HepG2 (cell line): ENCODE results near the gene KLF15. TPM values are rescaled to one million over a fixed set of nuclear protein-coding genes. Genes with fewer than 3 reads are reported as not detected.

Experiments
- ATAC-seq: fragments of 200-7000 bp; cut with Tn5 transposase; 3 replicates; pipeline ENCODE4 v1.9.1; 2020; ENCODE audit warnings: mild to moderate bottlenecking, moderate library complexity
- BruUV-seq: library from RNA; stranded (reverse); fragments of 400-500 nt; replicated peaks from 2 replicates; lab custom pipeline; 2021; lab: Mats Ljungman, UMichigan
- CTCF ChIA-PET: fragments of 300-600 bp; formaldehyde crosslinking; extraction: SDS; loops from one replicate; lab custom pipeline; 2021; ENCODE audit warnings: low total read pairs, inconsistent platforms, low intra/inter-chr PET ratio; lab: Yijun Ruan, JAX
- POLR2A ChIA-PET: fragments of 350-600 bp; sonication (Branson Sonifier 250); formaldehyde crosslinking; loops from one replicate; lab custom pipeline; 2020; ENCODE audit warnings: antibody characterized with exemption, inconsistent platforms; lab: Yijun Ruan, JAX
- DNase-seq: peaks from one replicate; pipeline ENCODE4 v3.0.0-alpha.2; 2015; ENCODE audit warnings: low spot score
- FAIRE-seq: peaks from 3 replicates; lab custom pipeline; 2011; peaks lifted over from hg19 to GRCh38; lab: Jason Lieb, UNC
- H2AFZ ChIP-seq: one replicate; pipeline ENCODE4 v1.6.1; 2011; ENCODE audit warnings: low read length, inconsistent platforms
- H3K27ac ChIP-seq: fragments of 300-600 bp; 3 replicates; pipeline ENCODE4 v1.8.0; 2011; ENCODE audit warnings: mixed run types, mild to moderate bottlenecking, mixed read lengths, low read length, inconsistent platforms; ENCODE audit not compliant: insufficient read depth; ENCODE audit errors: extremely low read length
- H3K27me3 ChIP-seq, 2 experiments: fragments of 200-600 bp in 1 of 2; 2 replicates in 1 of 2; 3 replicates in 1 of 2; pipeline versions ENCODE4 v1.6.0 to v1.8.0; 2011; ENCODE audit warnings: low read length in 2 of 2, mild to moderate bottlenecking in 2 of 2, moderate library complexity in 2 of 2, inconsistent platforms in 1 of 2; ENCODE audit not compliant: insufficient read depth in 2 of 2, control insufficient read depth in 1 of 2
- H3K36me3 ChIP-seq, 2 experiments: fragments of 200-600 bp in 1 of 2; replicated peaks in 1 of 2; 2 replicates in 1 of 2; 3 replicates in 1 of 2; pipeline versions ENCODE4 v1.5.1 to v1.8.0; 2011; ENCODE audit warnings: low read length in 2 of 2, inconsistent platforms in 1 of 2; ENCODE audit not compliant: insufficient read depth in 2 of 2, control insufficient read depth in 1 of 2
- H3K4me1 ChIP-seq: 2 replicates; pipeline ENCODE4 v1.5.1; 2012; ENCODE audit warnings: low read length, inconsistent platforms; ENCODE audit not compliant: insufficient read depth
- H3K4me2 ChIP-seq: 2 replicates; pipeline ENCODE4 v1.6.0; 2011; ENCODE audit warnings: low read depth, low read length, inconsistent platforms
- H3K4me3 ChIP-seq, 3 experiments: fragments of 200-600 bp in 1 of 3; sonication (generic), shearing (Covaris generic) in 1 of 3; replicated peaks in 1 of 3; 2 replicates each; pipeline ENCODE4 v1.5.1; 2011 to 2016; ENCODE audit warnings: low read length in 3 of 3, inconsistent platforms in 2 of 3, low read depth in 2 of 3, mild to moderate bottlenecking in 2 of 3, control low read depth in 1 of 3, mixed read lengths in 1 of 3; ENCODE audit not compliant: insufficient read depth in 1 of 3
- H3K79me2 ChIP-seq: one replicate; pipeline ENCODE4 v1.6.1; 2011; ENCODE audit warnings: low read length, inconsistent platforms; ENCODE audit not compliant: insufficient read depth
- H3K9ac ChIP-seq: 2 replicates; pipeline ENCODE4 v1.6.0; 2011; ENCODE audit warnings: mild to moderate bottlenecking, low read depth, low read length, inconsistent platforms; ENCODE audit not compliant: insufficient read depth
- H3K9me3 ChIP-seq: 2 replicates; pipeline ENCODE4 v1.5.1; 2012; ENCODE audit warnings: mild to moderate bottlenecking, low read length
- H4K20me1 ChIP-seq: 2 replicates; pipeline ENCODE4 v1.6.0; 2011; ENCODE audit warnings: inconsistent platforms, mild to moderate bottlenecking, low read length, moderate library complexity; ENCODE audit not compliant: insufficient read depth
- AGO1 ChIP-seq: fragments of 200-400 bp; formaldehyde crosslinking; IDR thresholded peaks from 2 replicates; pipeline ENCODE4 v1.6.1; 2017; ENCODE audit warnings: mild to moderate bottlenecking, low read depth, low read length, moderate library complexity; ENCODE audit not compliant: poor library complexity, severe bottlenecking
- AGO2 ChIP-seq: fragments of 200-400 bp; formaldehyde crosslinking; optimal IDR thresholded peaks from 2 replicates; pipeline ENCODE3; 2017; ENCODE audit warnings: mild to moderate bottlenecking, low read depth, low read length, moderate library complexity
- DMAP1 ChIP-seq: IDR thresholded peaks from 2 replicates; pipeline ENCODE4 v1.6.1; 2016
- FOXK2 ChIP-seq: fragments of 450-650 bp; IDR thresholded peaks from 2 replicates; pipeline ENCODE4 v1.6.1; 2016
- HNF4A ChIP-seq: sonication (generic); formaldehyde crosslinking; IDR thresholded peaks from 2 replicates; pipeline ENCODE4 v1.4.0; 2020; ENCODE audit warnings: missing genetic modification reagents
- HNRNPK ChIP-seq: fragments of 200-400 bp; formaldehyde crosslinking; IDR thresholded peaks from 2 replicates; pipeline ENCODE4 v1.6.1; 2018; ENCODE audit warnings: low read length, low read depth, moderate library complexity, mild to moderate bottlenecking; ENCODE audit not compliant: poor library complexity, severe bottlenecking
- MAX ChIP-seq: IDR thresholded peaks from 2 replicates; pipeline ENCODE4 v1.6.1; 2012; ENCODE audit warnings: inconsistent platforms
- NFKBIZ ChIP-seq: IDR thresholded peaks from 2 replicates; pipeline ENCODE4 v1.6.1; 2018; ENCODE audit warnings: missing genetic modification reagents, missing compliant biosample characterization
- NR2F6 ChIP-seq, 2 experiments: IDR thresholded peaks; 2 replicates each; pipeline ENCODE4 v1.6.1; 2016; ENCODE audit warnings: antibody characterized with exemption in 1 of 2, mild to moderate bottlenecking in 1 of 2
- PATZ1 ChIP-seq: sonication (generic); formaldehyde crosslinking; IDR thresholded peaks from 2 replicates; pipeline ENCODE4 v1.4.0; 2020; ENCODE audit warnings: missing genetic modification reagents
- PCBP1 ChIP-seq: fragments of 200-400 bp; formaldehyde crosslinking; IDR thresholded peaks from 2 replicates; pipeline ENCODE4 v1.6.1; 2017; ENCODE audit warnings: mild to moderate bottlenecking, low read depth, low read length, borderline replicate concordance
- STAG1 ChIP-seq: sonication (generic); formaldehyde crosslinking; IDR thresholded peaks from 2 replicates; pipeline ENCODE4 v1.4.0; 2020; ENCODE audit warnings: missing genetic modification reagents
- XRCC5 ChIP-seq: fragments of 200-400 bp; formaldehyde crosslinking; optimal IDR thresholded peaks from 2 replicates; pipeline ENCODE3; 2017; ENCODE audit warnings: mild to moderate bottlenecking, low read length
- ZBTB25 ChIP-seq: IDR thresholded peaks from 2 replicates; pipeline ENCODE4 v1.6.1; 2018; ENCODE audit warnings: missing genetic modification reagents
- ZFP37 ChIP-seq: sonication (generic); formaldehyde crosslinking; IDR thresholded peaks from 2 replicates; pipeline ENCODE4 v1.4.0; 2020; ENCODE audit warnings: missing genetic modification reagents, borderline replicate concordance
- ZNF512B ChIP-seq: sonication (generic); formaldehyde crosslinking; IDR thresholded peaks from 2 replicates; pipeline ENCODE4 v1.5.1; 2020; ENCODE audit warnings: missing genetic modification reagents, mild to moderate bottlenecking, borderline replicate concordance
- ZNF572 ChIP-seq: sonication (generic); formaldehyde crosslinking; IDR thresholded peaks from 2 replicates; pipeline ENCODE4 v1.5.1; 2020; ENCODE audit warnings: mild to moderate bottlenecking, missing genetic modification reagents
- ZNF740 ChIP-seq: sonication (generic); formaldehyde crosslinking; IDR thresholded peaks from 2 replicates; pipeline ENCODE4 v1.4.0; 2020; ENCODE audit warnings: missing genetic modification reagents
- ZNF768 ChIP-seq: sonication (generic); formaldehyde crosslinking; IDR thresholded peaks from 2 replicates; pipeline ENCODE4 v1.4.0; 2020; ENCODE audit warnings: missing genetic modification reagents
- WGBS: methylation state at CpG from one replicate; pipeline ENCODE4 v1.1.6; 2017; ENCODE audit warnings: low lambda C conversion rate; 5-methylcytosine and 5-hydroxymethylcytosine counted together
- in situ Hi-C: cut with HindIII; loops from 2 replicates; pipeline ENCODE4 v1.10.0; 2017; ENCODE audit warnings: low pct_unique_long_range_greater_than_20kb; ENCODE audit not compliant: extremely low pct_ligation_motif_present
- intact Hi-C: fragments of 100-400 bp; cut with micrococcal nuclease; formaldehyde crosslinking; loops from one replicate; pipeline ENCODE4 v1.10.0; 2022; ENCODE audit not compliant: unreplicated experiment
- polyA plus RNA-seq, 8 experiments: library from polyadenylated mRNA; depleted of rRNA in 3 of 8; stranded (reverse) in 7 of 8; unstranded in 1 of 8; fragments of >200 nt; fragmentation: Illumina TruSeq in 4 of 8; extraction: Trizol in 4 of 8; gene quantifications; 2 replicates each; pipeline versions ENCODE4 v1.2.1 to v1.2.3, GENCODE V29; 2011 to 2016; ENCODE audit warnings: low read depth in 4 of 8, missing spikeins in 1 of 8, mixed read lengths in 1 of 8; ENCODE audit not compliant: insufficient read depth in 1 of 8
- total RNA-seq, 5 experiments: library from RNA; depleted of rRNA; stranded (reverse); fragments of >200 nt; fragmentation: Illumina TruSeq; extraction: Trizol; gene quantifications; 2 replicates each; pipeline ENCODE4 v1.2.3, GENCODE V29; 2016; ENCODE audit warnings: low read depth in 1 of 5

Gene KLF15
- total and polyA plus RNA-seq, 2 of the 13 experiments (the other 11 are each of a cell fraction or from before 2014, with no cell fraction given) = 7.1 to 7.8 TPM

DNA sequence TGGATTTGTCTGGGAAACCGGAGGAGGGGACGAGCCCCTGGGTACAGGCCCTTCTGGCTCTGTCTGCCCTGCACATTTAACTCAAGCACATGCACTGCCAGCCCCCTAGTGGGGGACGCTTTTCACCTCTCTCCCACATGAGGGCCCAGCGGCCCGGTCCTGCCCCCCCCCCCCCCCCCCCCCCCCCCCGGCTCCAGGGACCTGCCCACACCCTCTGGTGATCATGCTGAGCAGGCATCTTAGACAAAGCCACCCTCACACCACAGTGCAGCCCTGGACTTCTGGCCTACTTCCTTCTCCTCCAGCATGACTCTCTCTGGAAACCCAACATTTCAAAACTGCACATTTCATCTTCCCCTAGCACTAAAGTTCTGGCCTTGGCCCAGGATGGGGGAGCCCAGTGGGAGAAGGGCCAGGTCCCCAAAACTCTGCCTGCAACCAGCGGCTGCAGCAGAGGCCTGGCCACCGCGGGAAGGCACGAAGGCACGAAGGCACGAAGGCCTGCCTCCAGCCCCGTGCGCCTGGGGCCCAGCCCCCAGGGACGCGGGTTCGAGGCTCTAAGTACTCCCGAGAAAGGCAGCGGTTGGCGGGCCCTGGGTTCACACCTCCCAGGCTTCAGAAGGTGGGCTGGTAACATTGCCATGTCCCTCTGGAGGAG is 14.1 kb downstream of the KLF15 start:
- in situ Hi-C loops (no loop called here), intact Hi-C loops (loop anchor here (5.0 kb wide), 1 partner anchor 76 kb away; no protein-coding TSS in a partner anchor)
- Histone ChIP-seq H2AFZ (no peak overlapping the region), H3K27ac (no peak overlapping the region), H3K27me3 (no peaks in the 10 kb centered on the region; a peak in 1 of 5 replicates), H3K9ac (no peak overlapping the region), H3K4me1 (peaks cover 38% of the 10 kb centered on the region), H3K4me2 (no peak overlapping the region), H4K20me1 (no peaks in the 10 kb centered on the region), H3K9me3 (no peaks in the 10 kb centered on the region), H3K36me3 (no peaks in the 10 kb centered on the region), H3K4me3 (no peak overlapping the region), H3K79me2 (no peaks in the 10 kb centered on the region)
- ATAC-seq (peak; percentile 28), FAIRE-seq (no peak), DNase-seq (peak; percentile 41)
- BruUV-seq = no TSS peak
- 77% methylated on average over 18 of the region's 20 CpGs for WGBS
- ChIA-PET CTCF (no interaction called here), POLR2A (no interaction called here)
- TF ChIP-seq XRCC5 (peak; percentile 26), NR2F6 (IDR thresholded peaks at IDR 0.05) (no peak), NR2F6 (CRISPR knock-in tag; IDR thresholded peaks at IDR 0.05) (no peak), ZBTB25 (CRISPR knock-in tag) (no peak), HNRNPK (no peak), PCBP1 (peak; percentile 57; the same call in 1 of the 2 replicates), AGO1 (peak; percentile 46), MAX (no peak), HNF4A (CRISPR knock-in tag) (no peak), NFKBIZ (CRISPR knock-in tag) (no peak), AGO2 (peak; percentile 40), STAG1 (peak; percentile 42), ZNF512B (CRISPR knock-in tag) (no peak), DMAP1 (no peak), ZNF572 (CRISPR knock-in tag) (peak; percentile 100), ZNF768 (CRISPR knock-in tag) (no peak), ZNF740 (CRISPR knock-in tag) (peak; percentile 86), ZFP37 (CRISPR knock-in tag) (no peak), FOXK2 (no peak), PATZ1 (CRISPR knock-in tag) (0 out of 2 replicates have a peak, but pooled peaks have one; percentile 31)
